ACHN (cell line): ENCODE data around the gene SF1.

Experiments used
- DNase-seq: peaks from one replicate; pipeline ENCODE4 v3.0.0-alpha.2; 2015
- in situ Hi-C: cut with HindIII; loops from 2 replicates; pipeline ENCODE4 v1.10.0; 2017; ENCODE audit warnings: low sequenced_read_pairs, low pct_ligation_motif_present, low pct_unique_long_range_greater_than_20kb

The SF1 gene

GRCh38 chr11:64754124-64754918, 24.0 kb downstream of the SF1 start:
- no peak for DNase-seq
- in situ Hi-C loops: no loop called here

DNA sequence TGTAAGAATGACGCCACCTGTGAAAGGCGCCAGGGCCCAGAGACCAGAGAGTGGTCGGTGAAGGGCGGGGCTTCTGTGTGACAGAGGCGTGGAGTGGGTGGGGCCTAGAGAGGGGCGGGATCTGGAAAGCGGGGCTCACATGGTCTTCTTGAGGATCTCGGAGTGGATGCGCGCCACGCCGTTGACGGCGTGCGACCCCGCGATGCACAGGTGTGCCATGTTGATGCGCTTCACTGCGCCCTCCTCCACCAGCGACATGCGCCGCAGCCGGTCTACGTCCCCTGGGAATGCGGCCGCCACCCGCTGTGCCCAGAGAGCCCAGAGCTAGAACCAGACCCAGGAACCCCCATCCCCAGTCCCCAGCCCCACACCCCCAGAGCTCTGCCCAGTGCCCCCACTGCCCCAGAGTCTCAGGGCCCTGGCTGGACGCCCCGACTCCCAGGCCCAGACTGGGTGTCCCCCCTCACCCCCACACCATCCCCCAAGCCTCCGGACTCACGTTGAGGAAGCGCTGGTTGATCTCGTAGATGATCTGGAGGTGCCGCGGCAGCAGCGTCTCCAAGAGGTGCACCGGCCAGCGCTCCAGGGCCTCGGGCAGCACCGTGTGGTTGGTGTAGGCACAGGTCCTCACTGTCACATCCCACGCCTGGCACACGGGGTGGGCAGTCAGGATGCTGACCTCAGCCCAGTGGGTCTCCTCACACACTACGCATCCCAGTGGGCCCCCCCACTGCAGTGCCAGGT, 24.8 kb downstream of the SF1 start:
- DNase-seq: no peak
- in situ Hi-C loops: no loop called here

GRCh38 chr11:64753019-64753379, 25.3 kb downstream of the SF1 start:
- in situ Hi-C loops: no loop called here
- no peak for DNase-seq

- in situ Hi-C loops: no loop called here
- DNase-seq: no peak
Measured at GRCh38 chr11:64752175-64752970, 26.0 kb downstream of the SF1 start.

- no peak for DNase-seq
- in situ Hi-C loops: no loop called here
Measured at GRCh38 chr11:64751580-64751979, 26.8 kb downstream of the SF1 start.

DNA sequence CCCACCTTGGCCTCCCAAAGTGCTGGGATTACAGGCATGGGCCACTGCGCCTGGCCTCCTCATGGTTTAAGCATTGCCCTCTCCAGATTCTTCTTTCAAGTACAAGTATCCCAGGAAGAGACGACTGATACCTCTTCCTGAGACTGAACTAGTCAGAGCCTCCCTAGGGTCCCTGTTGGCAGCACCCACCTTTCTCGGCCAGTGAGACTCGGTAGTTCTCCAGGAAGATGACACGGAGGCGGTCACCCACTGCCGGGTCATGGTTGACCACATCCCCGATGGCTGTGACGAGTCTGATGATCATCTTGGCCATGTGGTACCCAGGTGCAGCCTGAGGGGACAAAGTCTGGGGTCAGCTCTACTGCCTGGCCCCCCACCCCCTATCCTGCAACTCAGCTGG, 27.2 kb downstream of the SF1 start:
- in situ Hi-C loops: no loop called here
- DNase-seq: no peak

- DNase-seq: no peak
- in situ Hi-C loops: no loop called here
Measured at GRCh38 chr11:64750361-64751054, 27.8 kb downstream of the SF1 start.

GRCh38 chr11:64747961-64748665, 30.2 kb downstream of the SF1 start:
- in situ Hi-C loops: no loop called here
- no peak for DNase-seq

GRCh38 chr11:64746486-64746885, 31.9 kb downstream of the SF1 start:
- in situ Hi-C loops: no loop called here
- DNase-seq: no peak

GRCh38 chr11:64745521-64746328, 32.6 kb downstream of the SF1 start:
- in situ Hi-C loops: no loop called here
- DNase-seq: peak; percentile 78

- in situ Hi-C loops: no loop called here
- DNase-seq: no peak
Measured at GRCh38 chr11:64745189-64745520, 33.2 kb downstream of the SF1 start.

- no peak for DNase-seq
- in situ Hi-C loops: no loop called here
Measured at GRCh38 chr11:64744544-64745188, 33.7 kb downstream of the SF1 start.

DNA sequence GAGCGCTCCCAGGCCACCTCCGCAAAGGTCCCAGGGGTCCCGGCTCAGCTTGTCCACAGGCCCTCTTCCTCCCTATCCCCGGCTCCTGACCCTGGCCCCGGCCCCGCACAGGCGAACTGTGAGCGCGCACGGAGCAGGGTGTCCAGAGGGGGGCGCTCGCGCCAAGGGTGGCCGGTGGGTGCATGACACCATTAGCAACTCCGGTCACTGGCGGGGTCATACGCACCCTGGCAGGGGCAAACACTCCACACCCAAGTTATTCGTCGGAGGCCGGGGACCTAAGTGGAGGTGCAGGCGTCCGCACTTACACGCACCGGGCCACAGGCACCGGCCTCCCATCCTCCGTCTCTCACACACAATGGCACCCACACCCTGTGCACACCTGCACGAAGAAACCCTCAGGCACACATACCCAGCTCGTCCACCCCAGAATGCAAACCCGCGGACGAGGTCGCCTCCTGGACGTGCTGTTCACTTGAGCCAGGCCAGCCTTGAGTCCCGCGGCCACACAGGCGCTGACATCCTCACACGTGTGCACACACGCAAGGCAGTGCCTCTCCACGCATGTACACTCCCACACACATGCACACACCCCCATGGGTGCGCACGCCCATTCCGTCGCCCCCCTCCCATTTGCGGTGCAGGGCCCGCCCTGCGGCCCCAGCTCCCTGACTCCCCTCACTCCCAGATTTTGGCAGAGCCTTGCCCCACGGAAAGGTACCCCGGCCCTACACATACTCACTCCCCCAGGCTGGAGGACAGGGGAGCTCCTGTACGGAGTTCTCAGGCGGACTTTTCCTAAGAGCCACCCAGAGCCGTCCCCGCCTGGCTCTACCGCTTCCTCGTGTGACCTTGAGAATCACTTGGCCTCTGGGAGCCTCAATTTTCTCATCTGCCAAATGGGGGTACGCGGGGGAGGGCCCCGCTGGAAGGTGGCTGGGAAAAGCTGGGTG, 34.5 kb downstream of the SF1 start, which contains the start of gene RASGRP2:
Gene RASGRP2 (minus strand): TSS at position 552 of the 953 bp plus-strand sequence. CDS start 1,276 bp downstream, outside the sequence.
- in situ Hi-C loops: no loop called here

GRCh38 chr11:64742889-64743590, 35.3 kb downstream of the SF1 start:
- in situ Hi-C loops: no loop called here
- peak; percentile 55 for DNase-seq

More for the DNA sequence above, 34.5 kb downstream of the SF1 start, which contains the start of gene RASGRP2:
- DNase-seq: peak; percentile 57

- in situ Hi-C loops: no loop called here
- peak; percentile 8 for DNase-seq
Measured at GRCh38 chr11:64742087-64742888, 36.1 kb downstream of the SF1 start.
